Breast epithelium (tissue), 3 donors: ENCODE measurements around the gene MT1G.

Source experiments
- CTCF ChIP-seq, 3 donors: fragments of 450-650 bp; IDR thresholded peaks; one replicate each; pipeline ENCODE4 v1.5.1; 2016 to 2017; ENCODE audit warnings: antibody characterized with exemption in 3 of 3, mild to moderate bottlenecking in 3 of 3, moderate library complexity in 3 of 3
- POLR2A ChIP-seq: fragments of 450-650 bp; IDR thresholded peaks from one replicate; pipeline ENCODE4 v1.6.1; 2016; ENCODE audit warnings: antibody characterized with exemption, mild to moderate bottlenecking, moderate library complexity
- POLR2AphosphoS5 ChIP-seq, 3 donors: sonication (generic); formaldehyde crosslinking; IDR thresholded peaks; one replicate each; pipeline ENCODE4 v1.6.1; 2017; ENCODE audit warnings: antibody characterized with exemption in 3 of 3

GRCh38 chr16:56709443-56710040 is 41.7 kb upstream of the MT1G start:
- TF ChIP-seq POLR2A (no peak), CTCF (IDR thresholded peaks at IDR 0.05) (no peak), POLR2AphosphoS5 (IDR thresholded peaks at IDR 0.05) (no peak)
